ENCODE data around the gene PTPN3.

The PTPN3 gene

DNA sequence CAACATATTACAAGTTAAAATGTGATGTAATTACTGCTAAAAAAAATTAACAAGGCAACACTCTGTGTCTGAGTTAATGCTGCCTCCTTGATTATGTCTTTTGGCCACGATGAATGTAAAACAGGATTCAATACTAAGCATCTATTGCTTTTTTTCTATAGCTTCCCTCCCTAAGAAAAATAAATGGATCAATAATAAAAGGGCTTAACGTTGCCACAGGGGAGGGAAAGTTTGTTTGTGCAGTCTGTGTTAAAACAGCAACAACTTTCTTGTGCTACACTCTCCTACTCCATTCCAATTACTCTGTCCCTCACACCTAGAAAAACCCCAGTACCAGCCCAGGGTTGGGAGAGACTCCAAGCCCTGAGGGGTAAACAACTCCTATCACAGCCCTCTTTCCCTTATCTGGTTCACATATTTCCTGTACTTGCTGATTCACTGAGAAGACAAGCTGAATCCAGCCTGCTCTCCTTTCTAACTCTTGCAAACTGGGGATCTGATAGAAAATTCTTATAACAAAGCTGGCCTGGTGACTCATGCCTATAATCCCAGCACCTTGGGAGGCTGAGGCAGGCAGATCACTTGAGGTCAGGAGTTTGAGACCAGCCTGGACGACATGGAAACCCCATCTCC lies 44.8 kb downstream of the PTPN3 start:
- DNase-seq (ENCODE audit: low read depth, low spot score): no peak

DNA sequence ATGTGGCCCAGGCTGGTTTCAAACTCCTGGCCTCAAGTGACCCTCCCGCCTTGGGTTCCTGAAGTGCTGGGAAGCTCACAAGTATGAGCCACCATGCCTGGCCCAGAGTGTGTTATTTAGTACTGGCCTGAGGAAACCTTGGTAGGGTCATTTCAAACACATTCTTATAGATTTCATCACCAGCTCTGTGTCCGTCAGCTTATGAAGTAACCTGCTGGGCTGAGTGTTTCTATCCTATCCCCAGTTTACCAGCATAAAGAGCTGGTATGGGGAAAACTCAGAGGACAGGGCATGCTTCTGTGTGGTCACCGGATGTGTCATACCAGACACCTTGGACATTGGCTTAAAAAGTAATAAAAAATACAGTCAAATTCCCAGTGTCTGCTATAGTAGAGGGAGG lies 45.3 kb downstream of the PTPN3 start:
- no peak for DNase-seq (ENCODE audit: low read depth, low spot score)

DNA sequence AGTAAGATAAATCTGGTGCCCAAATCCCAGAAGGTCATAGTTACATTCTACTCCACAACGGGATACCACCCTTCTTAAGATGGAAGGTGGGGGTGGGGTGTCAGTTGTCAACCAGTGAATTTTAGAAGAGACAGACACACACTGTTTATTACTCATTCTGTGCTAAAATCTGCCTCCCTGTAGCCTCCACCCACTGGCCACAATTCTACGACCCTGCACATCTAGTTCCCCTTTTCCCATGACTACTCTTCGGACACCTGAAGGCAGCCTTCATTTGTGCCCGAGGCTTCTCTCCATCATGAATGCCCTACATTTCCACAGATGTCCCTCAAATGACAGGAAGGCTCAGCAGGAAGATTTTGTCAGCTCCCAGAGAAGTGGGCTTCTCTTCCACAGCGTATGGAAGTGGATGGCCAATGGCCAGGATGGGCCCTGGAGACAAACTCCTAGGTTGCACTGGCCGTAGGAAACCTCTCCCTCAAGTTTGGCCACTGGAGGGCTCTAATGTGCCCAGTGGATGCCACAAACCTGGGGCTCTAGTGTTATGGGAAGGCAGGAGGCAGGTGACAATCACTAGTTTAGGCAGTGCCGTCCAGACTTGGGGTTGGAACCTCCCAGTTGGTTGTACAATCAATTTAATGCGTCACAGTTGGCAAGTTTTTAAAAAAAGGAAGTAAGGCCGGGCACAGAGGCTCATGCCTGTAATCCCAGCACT lies 46.6 kb downstream of the PTPN3 start:
- no peak for DNase-seq (ENCODE audit: low read depth, low spot score)

DNA sequence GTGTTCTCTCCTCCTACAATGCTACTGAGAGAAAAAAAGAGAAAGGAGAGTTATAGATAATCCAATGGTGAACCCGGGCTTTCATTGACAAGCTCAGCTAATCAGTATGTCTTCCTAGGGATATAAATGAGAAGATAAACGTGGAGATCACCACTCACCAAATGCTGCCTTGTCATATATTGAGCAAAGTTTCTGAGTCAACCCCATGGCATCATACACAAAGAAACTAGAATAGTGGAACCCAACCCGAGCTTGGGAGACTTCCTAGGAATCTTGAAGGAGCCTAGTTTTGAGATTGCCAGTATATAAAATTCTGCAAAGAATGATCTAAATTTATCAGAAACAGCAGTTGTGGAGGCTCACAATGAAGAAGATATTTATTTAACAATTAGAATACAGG lies 47.8 kb downstream of the PTPN3 start:
- no peak for DNase-seq (ENCODE audit: low read depth, low spot score)

DNA sequence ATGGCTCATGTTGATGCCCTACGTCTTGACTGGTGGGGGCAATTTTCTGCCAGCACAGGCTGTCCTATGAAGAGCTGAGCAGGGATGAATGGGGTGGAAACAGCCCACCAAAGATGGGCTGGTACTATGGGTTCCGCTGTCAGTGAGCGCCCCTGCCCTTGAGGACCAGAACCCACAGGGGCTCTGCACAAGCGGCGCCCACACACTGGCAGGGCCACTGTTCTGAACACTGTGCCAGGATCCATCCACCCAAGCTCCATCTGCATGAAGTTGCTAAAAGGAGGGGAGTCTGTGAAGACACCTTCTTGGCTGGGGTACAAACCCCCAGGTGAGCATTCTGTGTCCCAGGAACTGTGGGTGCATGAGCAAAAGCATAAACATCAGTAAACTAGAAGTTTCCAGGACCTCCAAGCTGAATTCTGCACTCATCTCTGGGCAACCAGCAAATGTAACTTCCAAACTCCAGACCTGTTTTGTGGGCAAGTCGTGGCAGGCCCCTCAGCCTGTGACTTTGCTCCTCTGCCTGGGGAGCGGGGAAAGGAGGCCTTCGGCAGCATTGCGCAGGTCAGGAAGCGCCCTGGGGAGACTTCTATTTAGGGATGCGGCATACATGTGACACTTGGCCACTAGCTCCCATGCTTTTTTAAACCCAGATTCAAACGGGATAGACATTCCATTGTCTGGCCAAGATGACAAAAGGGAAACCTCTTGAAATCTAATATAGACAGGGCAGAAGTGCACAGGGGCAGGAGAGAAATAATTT lies 48.9 kb downstream of the PTPN3 start:
- DNase-seq (ENCODE audit: low read depth, low spot score): no peak

DNA sequence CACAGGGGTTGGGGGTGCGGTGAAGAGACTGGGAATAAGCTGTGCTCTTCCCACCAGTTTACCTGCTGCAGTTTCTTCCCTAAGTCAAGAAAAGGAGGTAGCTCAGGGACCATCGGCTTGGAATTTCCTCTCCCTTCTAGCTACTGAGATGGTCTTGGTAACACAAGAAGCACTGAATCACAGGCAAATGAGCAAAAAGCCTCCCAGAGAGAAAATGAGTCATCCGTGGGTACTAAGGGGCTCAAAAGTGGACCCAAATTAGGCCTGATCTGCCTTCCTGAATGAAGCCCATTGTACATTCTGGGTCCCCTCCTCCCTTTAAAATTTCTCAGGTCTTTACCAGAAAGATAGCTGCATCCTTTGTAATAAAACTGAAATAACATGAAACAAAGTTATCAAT lies 49.9 kb downstream of the PTPN3 start:
- no peak for DNase-seq (ENCODE audit: low read depth, low spot score)

DNA sequence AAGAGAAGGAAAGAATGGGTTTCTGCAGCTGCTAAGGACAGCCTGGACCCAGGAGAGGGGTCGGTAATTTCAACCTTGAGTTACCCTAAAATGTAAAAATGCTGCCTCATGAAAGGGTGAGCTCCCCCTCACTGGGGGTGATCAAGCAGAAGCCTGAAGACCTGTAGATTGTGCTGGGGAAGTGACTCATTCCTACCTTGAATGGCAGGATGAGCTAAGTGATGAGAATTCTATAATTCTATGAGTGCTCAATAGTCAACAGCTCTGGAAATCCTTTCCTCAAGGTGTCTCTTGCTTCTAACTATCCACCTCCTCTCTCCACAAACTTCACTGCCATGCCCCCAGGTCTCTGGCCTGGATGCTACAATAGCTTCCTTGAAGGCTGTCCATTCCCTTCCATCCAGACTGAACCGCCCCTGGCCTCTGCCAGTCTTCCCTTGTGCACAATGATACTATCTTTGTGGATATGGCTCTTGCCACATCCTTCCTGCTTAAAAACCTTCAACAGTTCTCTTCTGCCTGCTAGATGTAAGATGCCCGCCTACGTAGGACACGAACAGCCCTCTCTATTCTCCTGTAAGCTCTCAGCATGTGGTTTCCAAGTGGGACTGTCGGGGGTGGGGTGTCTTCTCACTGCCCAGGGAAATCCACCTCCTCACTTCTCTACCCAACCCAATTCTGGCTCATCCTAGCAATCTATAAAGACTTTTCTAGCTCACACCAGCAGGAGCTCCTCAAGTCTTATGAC lies 50.6 kb downstream of the PTPN3 start:
- DNase-seq (ENCODE audit: low read depth, low spot score): no peak

DNA sequence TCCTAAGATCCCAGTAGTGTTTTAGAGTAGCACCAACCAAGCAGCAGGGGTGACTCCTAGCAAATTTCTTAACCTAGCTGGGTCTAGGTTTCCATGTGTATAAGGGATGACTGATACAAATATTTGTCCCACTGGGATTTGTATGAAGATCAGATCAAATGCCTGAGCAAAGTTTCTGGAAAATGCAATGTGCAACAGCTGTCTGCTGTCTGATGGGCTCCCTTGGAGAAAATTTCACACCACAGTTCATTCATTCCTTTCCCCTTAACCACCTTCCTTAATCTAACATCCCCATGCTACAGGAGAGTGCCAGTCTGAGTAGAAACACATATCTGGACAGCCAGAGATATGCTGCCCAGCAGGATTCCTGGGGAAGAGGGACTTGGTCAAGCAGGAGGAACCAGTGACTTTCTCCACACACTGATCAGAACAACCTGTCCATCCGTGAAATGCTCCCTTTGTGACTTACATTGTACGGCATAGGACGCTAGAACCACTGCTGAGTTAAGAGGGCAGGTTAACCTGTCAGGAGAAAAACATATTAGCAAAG lies 53.3 kb downstream of the PTPN3 start:
- no peak for DNase-seq (ENCODE audit: low read depth, low spot score)

DNA sequence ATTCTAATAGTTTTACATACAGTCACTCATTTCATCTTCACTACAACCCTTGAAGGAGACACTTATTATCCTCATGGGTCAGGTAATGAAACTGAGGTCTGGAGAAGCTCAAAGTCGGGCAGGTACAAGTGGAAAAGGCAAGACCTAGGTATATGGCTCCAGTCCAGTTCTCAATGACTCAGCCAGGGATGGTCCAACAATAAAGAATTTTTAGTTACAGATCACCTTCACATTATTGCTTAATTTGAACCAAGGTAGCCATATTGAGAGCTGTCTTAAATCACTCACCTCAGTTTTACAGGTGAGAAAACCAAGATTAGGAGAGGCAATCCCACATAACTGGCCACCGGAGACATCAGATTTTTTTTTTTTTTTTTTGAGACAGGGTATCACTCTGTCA lies 55.4 kb downstream of the PTPN3 start:
- no peak for DNase-seq (ENCODE audit: low read depth, low spot score)

DNA sequence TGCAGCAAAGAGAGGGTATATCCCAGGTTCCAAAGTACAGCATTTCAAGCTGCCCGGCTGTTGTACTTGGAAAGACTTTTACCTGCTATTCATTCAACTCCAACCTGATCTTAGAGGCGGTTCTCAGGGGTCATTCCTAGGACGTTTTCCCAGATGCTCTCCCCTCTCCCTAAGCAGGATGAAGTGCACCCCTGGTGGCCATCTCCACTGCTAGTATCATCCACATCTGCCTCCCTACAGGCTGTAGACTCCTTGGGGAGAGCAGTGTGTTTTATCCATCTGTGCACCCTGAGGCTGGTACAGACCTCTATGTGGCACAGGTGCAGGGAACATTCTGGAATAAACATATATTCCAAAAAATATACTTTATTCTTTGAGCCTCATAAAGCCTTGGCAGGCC lies 56.8 kb downstream of the PTPN3 start:
- DNase-seq (ENCODE audit: low read depth, low spot score): peak; percentile 28

DNA sequence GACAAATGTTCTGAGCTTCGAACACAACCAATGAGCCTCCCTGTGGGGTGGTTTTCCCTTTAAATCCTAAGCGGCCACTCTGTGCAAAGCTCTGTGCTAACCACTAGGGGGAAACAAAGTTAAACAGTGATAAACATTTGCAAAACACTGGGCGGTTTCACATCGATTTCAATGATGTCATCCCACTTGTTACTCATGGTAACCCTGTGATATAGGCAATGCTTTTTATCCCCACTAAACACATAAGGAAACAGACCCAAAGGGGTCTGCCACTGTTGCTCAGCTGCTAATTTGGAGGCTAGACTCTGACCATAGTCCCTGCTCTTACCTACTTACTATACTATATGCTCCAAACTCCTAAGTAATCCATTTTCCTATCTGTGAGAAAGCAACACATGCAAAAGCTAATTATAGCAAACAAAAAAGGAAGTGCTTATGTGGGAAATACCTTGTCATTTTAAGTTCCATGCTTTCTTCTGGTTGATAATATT lies 57.3 kb downstream of the PTPN3 start:
- DNase-seq (ENCODE audit: low read depth, low spot score): peak; percentile 64

DNA sequence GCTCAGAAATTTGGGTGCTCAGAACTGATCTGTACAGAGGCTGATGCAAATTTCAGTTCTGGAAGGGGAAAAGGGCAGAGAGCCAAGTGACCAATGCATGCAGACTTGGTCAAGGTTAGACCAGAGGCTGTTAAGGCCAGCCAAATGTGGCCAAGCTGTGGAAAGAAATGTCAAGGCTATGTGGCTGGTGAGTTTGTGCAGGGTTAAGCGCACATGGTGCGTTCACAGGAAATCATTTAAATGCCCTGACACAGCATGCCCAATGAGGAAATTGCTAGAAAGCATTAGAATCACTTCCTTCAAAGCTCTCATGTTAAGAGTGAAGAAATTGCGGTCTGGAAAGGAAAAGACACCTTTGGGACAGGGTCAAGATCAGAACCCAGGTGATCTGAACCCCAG lies 58.0 kb downstream of the PTPN3 start:
- DNase-seq (ENCODE audit: low read depth, low spot score): no peak

DNA sequence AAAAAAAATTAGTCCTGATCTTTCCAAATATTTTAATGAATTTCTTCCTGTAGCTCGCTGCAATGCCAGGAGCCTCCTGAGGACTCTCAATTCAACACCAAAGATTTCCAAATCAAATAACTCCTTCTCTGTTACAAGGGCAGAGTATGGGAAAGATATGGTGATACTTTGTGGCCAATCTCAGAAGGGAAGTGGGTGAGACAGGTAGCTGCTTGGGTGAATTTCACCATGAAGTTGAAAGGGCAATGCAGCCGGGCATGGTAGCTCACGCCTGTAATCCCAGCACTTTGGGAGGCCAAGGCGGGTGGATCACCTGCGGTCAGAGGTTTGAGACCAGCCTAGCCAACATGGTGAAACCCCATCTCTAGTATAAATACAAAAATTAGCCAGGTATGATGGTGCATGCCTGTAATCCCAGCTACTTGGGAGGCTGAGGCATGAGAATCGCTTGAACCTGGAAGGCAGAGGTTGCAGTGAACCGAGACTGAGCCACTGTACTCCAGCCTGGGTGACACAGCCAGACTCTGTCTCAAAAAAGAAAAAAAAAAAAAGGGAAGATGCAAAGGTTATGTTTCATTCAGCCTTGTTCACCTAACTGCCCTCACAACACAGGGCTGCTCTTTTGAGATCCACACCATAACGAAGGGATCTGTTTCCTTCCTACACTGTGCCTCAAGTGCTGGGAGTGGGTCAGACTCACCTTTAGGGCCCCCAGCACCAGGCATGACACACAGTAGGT lies 58.6 kb downstream of the PTPN3 start:
- DNase-seq (ENCODE audit: low read depth, low spot score): no peak

DNA sequence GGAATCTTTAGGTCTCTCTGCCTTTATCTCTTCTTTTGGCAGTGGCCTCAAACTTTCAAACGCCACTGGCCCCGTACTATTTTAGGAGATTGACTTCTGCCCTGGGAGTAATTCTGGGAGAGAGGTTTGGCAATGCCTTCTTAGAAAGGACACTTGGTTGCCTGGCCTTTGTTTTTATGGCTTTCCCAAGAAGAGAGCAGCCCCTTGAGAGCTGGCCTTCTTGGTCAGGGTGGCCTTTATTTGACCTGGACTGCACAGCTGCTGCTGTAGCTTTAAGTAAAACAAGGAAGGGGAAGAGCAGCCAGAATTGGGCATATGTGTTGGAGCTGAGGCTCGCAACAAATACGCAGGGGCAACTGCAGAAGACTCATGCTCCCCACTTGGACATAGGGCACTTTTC lies 60.8 kb downstream of the PTPN3 start:
- no peak for DNase-seq (ENCODE audit: low read depth, low spot score)

DNA sequence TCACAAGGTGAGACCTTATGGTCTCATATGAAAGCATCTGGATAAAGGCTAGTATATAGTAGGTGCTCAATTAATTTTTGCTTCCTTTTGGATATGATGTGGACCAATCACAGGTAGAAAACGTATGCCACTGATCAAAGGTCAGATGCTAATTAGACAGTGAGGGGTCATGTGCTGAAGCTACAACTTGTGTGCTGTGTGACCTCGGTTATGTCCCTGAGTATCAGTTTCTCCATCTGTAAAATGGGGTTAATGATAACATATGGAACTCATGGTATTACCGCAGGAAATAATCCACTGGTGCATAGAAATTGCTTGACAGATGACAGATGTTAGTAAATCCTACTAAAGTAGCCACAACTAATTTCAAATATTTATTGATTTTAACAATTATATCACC lies 62.0 kb downstream of the PTPN3 start:
- no peak for DNase-seq (ENCODE audit: low read depth, low spot score)

DNA sequence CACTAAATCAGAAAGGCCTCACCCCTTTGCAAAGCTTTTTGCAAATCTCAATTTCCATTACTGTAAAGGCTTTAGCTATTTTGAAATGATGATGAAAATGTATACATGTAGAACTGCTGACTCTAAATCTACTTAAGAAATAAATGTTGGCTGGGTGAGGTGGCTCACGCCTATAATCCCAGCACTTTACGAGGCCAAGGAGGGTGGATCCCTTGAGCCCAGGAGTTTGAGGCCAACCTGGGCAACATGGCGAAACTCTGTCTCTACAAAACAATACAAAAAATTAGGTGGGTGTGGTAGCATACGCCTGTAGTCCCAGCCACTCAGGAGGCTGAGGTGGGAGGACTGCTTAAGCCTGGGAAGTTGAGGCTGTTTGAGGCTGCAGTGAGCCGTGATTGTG lies 64.6 kb downstream of the PTPN3 start:
- no peak for DNase-seq (ENCODE audit: low read depth, low spot score)

DNA sequence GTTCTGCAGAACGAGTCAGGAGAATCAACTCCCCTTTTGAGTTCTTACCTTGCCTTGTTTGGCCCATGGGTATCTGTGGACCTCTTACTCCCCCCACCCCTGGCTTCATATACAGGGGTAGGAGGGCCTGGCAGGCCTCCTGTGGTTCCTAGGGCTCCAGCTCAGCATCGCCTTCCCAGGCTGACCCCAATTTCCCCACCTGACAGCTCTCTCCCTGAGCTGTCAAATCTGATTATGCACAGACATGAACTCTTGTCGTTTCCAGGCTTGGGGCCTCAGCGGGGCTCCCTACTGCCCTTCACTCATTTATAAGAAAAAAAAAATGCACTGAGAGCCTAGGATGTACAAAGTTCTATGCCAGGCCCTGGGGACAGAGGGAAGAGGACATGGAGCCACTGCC lies 67.9 kb downstream of the PTPN3 start:
- DNase-seq (ENCODE audit: low read depth, low spot score): no peak

DNA sequence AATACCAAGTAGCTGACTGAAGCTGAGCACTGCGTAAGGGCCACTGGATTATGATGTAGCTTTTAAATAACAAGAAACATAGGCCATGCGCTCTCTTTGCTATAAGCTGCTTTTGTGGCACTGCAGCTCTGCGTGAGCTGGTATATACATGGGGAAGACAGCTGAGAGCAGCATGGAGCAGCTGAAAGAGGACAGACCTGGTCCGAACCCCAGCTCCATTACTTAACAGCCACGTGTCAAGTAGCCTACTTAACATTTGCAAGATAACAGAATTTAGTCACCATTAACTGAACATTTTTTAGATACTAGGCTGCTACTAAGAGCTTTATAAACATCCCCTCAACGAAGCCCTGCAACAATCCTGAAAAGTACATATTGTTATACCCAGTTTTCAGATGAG lies 69.3 kb downstream of the PTPN3 start:
- no peak for DNase-seq (ENCODE audit: low read depth, low spot score)

DNA sequence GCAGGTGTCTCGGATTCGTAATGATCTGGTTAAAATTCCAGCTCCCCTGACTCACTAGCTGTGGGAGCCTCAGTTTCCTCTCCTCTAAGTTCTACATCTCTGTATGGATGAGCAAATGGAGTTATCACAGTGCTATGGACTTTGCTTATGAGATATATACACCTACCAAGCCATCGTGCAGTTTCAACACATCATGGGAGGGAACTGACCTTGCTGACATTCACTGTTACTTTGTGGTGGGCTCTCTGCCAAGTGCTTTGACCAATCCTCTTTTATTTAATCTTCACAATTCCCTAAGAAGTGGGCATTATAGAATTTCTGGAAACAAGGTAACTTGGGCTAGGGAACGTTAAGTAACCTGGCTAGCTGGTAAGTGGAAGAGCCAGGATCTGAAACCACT lies 70.2 kb downstream of the PTPN3 start:
- no peak for DNase-seq (ENCODE audit: low read depth, low spot score)

DNA sequence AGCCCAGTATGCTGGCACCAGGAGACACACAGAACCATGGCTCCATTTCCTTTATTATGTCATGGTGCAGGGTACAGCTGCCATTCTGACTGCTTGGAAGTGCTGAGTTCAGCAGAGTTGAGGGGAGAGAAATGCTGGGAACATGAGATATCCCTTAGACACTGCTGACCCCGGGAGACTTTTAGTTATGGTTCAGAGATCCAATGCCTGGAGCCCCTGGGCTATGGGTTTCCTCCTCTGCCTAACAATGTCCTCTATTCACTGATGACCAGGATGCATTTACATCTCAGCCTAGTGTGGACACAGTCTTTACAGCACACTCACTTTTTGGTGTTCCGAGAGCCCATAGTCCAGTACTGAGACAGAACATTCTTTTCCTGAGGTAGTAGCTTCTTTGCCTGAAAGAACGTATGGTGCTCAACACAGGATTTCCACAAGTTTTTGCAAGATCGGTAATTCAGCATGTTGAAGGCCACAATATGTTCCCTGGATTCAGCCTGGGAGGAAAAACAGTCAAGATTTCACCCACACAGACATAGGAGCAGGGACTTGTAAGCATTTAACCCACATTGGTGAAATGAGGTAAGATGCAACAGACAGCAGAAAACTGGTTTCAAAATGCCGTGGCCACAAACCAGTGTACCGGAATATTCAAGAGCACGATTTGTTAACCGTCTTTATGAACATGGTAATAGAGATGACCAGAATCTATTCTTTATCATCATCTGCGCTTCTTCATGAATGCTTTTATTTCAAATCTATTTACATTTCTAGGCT lies 71.3 kb downstream of the PTPN3 start:
- DNase-seq (ENCODE audit: low read depth, low spot score): no peak
